ENCODE data around the gene SLC4A4.

DNA sequence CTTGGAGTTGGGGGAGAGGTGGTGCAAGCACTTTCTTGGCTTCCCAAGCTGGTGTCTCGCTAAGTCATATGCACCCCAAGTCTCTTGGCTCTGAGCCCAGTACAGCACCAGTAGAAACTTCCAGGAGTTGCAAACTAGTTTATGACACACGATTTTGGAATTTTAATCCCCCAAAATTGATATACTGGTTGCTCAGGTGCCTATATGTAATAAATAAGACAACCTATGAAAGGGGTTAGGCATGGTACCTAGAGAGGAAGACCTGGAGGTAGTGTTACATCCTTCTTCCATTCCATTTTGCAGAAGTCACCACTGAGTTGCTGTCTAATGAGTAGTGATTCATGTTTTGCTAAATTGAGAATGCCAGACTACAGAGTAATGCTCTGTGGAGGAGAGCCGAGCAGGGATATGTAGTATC lies 4.3 kb upstream of the SLC4A4 start:
- TF ChIP-seq POLR2A (IDR thresholded peaks at IDR 0.05; ENCODE audit: extremely low read depth, insufficient read length) = no peak
- TF ChIP-seq, protein P1, sequence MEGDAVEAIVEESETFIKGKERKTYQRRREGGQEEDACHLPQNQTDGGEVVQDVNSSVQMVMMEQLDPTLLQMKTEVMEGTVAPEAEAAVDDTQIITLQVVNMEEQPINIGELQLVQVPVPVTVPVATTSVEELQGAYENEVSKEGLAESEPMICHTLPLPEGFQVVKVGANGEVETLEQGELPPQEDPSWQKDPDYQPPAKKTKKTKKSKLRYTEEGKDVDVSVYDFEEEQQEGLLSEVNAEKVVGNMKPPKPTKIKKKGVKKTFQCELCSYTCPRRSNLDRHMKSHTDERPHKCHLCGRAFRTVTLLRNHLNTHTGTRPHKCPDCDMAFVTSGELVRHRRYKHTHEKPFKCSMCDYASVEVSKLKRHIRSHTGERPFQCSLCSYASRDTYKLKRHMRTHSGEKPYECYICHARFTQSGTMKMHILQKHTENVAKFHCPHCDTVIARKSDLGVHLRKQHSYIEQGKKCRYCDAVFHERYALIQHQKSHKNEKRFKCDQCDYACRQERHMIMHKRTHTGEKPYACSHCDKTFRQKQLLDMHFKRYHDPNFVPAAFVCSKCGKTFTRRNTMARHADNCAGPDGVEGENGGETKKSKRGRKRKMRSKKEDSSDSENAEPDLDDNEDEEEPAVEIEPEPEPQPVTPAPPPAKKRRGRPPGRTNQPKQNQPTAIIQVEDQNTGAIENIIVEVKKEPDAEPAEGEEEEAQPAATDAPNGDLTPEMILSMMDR (IDR thresholded peaks at IDR 0.05; ENCODE audit: low read depth, low read length) = no peak
